ENCODE measurements around the gene TDRD9. TPM values are rescaled to one million over a fixed set of nuclear protein-coding genes. Genes with fewer than 3 reads are reported as not detected.

The TDRD9 gene
- total and polyA plus RNA-seq, 8 donors = 0.85 to 8.8 (median 2.4) TPM; not detected in 2

GRCh38 chr14:104096751-104097700, 168.8 kb downstream of the TDRD9 start:
- Histone ChIP-seq H3K4me3 (no peak overlapping the region), H3K4me1 (peaks cover 0 to 41% (median 32%) of the 10 kb centered on the region in 4 donors), H3K27me3 (peaks cover 0 to 30% (median 0%) of the 10 kb centered on the region in 3 donors), H3K27ac (no peak overlapping the region), H3K36me3 (no peaks in the 10 kb centered on the region), H3K9me3 (no peaks in the 10 kb centered on the region)
- WGBS, 5 donors = 66 to 82% (median 75%) methylated on average over 17 to 25 of the region's 25 CpGs
- intact Hi-C loops (cut with DNase I; ENCODE audit: low total_unique reads) = no loop called here
- peak in 1 of 7 experiments; percentile 9 for TF ChIP-seq CTCF (IDR thresholded peaks at IDR 0.05)
- no peak for TF ChIP-seq POLR2AphosphoS5 (IDR thresholded peaks at IDR 0.05)
- TF ChIP-seq EP300 (IDR thresholded peaks at IDR 0.05) = no peak
- no peak for DNase-seq

GRCh38 chr14:104098272-104099095, 170.2 kb downstream of the TDRD9 start:
- H3K4me3 ChIP-seq = no peak overlapping the region
- no peak overlapping the region for H3K27ac ChIP-seq
- peaks cover 0 to 47% (median 36%) of the 10 kb centered on the region in 4 donors for H3K4me1 ChIP-seq
- H3K27me3 ChIP-seq = peaks cover 0 to 37% (median 0%) of the 10 kb centered on the region in 3 donors
- WGBS, 5 donors = 79 to 92% (median 89%) methylated on average over 5 to 25 of the region's 25 CpGs
- H3K9me3 ChIP-seq = no peaks in the 10 kb centered on the region
- no peak for DNase-seq
- no peak for TF ChIP-seq EP300 (IDR thresholded peaks at IDR 0.05)
- no peak for TF ChIP-seq POLR2AphosphoS5 (IDR thresholded peaks at IDR 0.05)
- no peak for TF ChIP-seq CTCF (IDR thresholded peaks at IDR 0.05)
- TF ChIP-seq POLR2A (IDR thresholded peaks at IDR 0.05) = no peak
- intact Hi-C loops (cut with DNase I; ENCODE audit: low total_unique reads) = no loop called here
- H3K36me3 ChIP-seq = no peaks in the 10 kb centered on the region

- 68 to 75% (median 72%) methylated on average over 16 to 26 of the region's 26 CpGs for WGBS, 5 donors
- Histone ChIP-seq H3K4me1 (peaks cover 0 to 48% (median 37%) of the 10 kb centered on the region in 4 donors), H3K27me3 (peaks cover 0 to 36% (median 0%) of the 10 kb centered on the region in 3 donors), H3K27ac (no peak overlapping the region), H3K9me3 (no peaks in the 10 kb centered on the region), H3K4me3 (no peak overlapping the region), H3K36me3 (no peaks in the 10 kb centered on the region)
- DNase-seq = no peak
- TF ChIP-seq POLR2AphosphoS5 (IDR thresholded peaks at IDR 0.05) = no peak
- no peak for TF ChIP-seq CTCF (IDR thresholded peaks at IDR 0.05)
- no peak for TF ChIP-seq POLR2A (IDR thresholded peaks at IDR 0.05)
- no peak for TF ChIP-seq EP300 (IDR thresholded peaks at IDR 0.05)
- intact Hi-C loops (cut with DNase I; ENCODE audit: low total_unique reads) = no loop called here
These were observed 171.1 kb downstream of the TDRD9 start for GRCh38 chr14:104099096-104100041.

All from stomach (tissue), 9 donors.